GM12878 (cell line): ENCODE data around the gene KRT86. TPM values are rescaled to one million over a fixed set of nuclear protein-coding genes. Genes with fewer than 3 reads are reported as not detected.

ENCODE experiments used
- ATAC-seq: fragments of 200-7000 bp; cut with Tn5 transposase; 3 replicates; pipeline ENCODE4 v1.9.1; 2020; ENCODE audit warnings: mild to moderate bottlenecking, moderate library complexity
- BruUV-seq: library from RNA; stranded (reverse); fragments of 400-500 nt; replicated peaks from 2 replicates; lab custom pipeline; 2021; lab: Mats Ljungman, UMichigan
- CTCF ChIA-PET: fragments of 300-600 bp; sonication (Branson Sonifier 250); formaldehyde crosslinking; extraction: SDS; loops from one replicate; lab custom pipeline; 2021; ENCODE audit warnings: inconsistent platforms; lab: Yijun Ruan, JAX
- POLR2A ChIA-PET: fragments of 350-600 bp; formaldehyde crosslinking; extraction: SDS; loops from one replicate; lab custom pipeline; 2021; ENCODE audit warnings: inconsistent platforms; lab: Charles Lee
- RAD21 ChIA-PET: fragments of 300-600 bp; sonication (Branson Sonifier 250); formaldehyde crosslinking; loops from one replicate; lab custom pipeline; 2023; ENCODE audit warnings: antibody characterized with exemption; ENCODE audit not compliant: unreplicated experiment; lab: Charles Lee
- SMC1A ChIA-PET: fragments of 300-600 bp; sonication (Branson Sonifier 250); formaldehyde crosslinking; loops from one replicate; lab custom pipeline; 2023; ENCODE audit not compliant: unreplicated experiment, uncharacterized antibody; lab: Charles Lee
- DNase-seq: peaks from one replicate; pipeline ENCODE4 v3.0.0-alpha.2; 2011; ENCODE audit warnings: low read depth, low spot score
- FAIRE-seq: peaks from 3 replicates; lab custom pipeline; 2011; peaks lifted over from hg19 to GRCh38; lab: Jason Lieb, UNC
- H2AFZ ChIP-seq: 2 replicates; pipeline ENCODE4 v1.6.0; 2011; ENCODE audit warnings: low read depth, low read length, control low read depth; ENCODE audit not compliant: control insufficient read depth
- H3K27ac ChIP-seq: 2 replicates; pipeline ENCODE4 v1.5.1; 2011; ENCODE audit warnings: control low read depth; ENCODE audit not compliant: control insufficient read depth, insufficient read depth
- H3K27me3 ChIP-seq, 2 experiments: replicated peaks in 1 of 2; 2 replicates each; pipeline versions ENCODE4 v1.6.0 to v1.6.1; 2011; ENCODE audit warnings: low read length in 1 of 2; ENCODE audit not compliant: control insufficient read depth in 2 of 2, insufficient read depth in 2 of 2
- H3K36me3 ChIP-seq, 2 experiments: 2 replicates each; pipeline ENCODE4 v1.5.1; 2011; ENCODE audit warnings: low read length in 1 of 2; ENCODE audit not compliant: control insufficient read depth in 2 of 2, insufficient read depth in 2 of 2
- H3K4me1 ChIP-seq: 2 replicates; pipeline ENCODE4 v1.6.1; 2011; ENCODE audit warnings: mild to moderate bottlenecking, low read length, moderate library complexity, mixed read lengths; ENCODE audit not compliant: control insufficient read depth, insufficient read depth
- H3K4me2 ChIP-seq: 2 replicates; pipeline ENCODE4 v1.6.0; 2011; ENCODE audit warnings: control low read depth; ENCODE audit not compliant: control insufficient read depth, insufficient read depth
- H3K4me3 ChIP-seq: fragments of 200-600 bp; sonication (generic); 2 replicates; pipeline ENCODE4 v1.5.1; 2016
- H3K79me2 ChIP-seq: 2 replicates; pipeline ENCODE4 v1.6.0; 2011; ENCODE audit warnings: low read length; ENCODE audit not compliant: control insufficient read depth, insufficient read depth
- H3K9ac ChIP-seq: 2 replicates; pipeline ENCODE4 v1.8.0; 2011; ENCODE audit warnings: low read length, control low read depth, mixed read lengths; ENCODE audit not compliant: control insufficient read depth, insufficient read depth
- H3K9me3 ChIP-seq: replicated peaks from 3 replicates; pipeline ENCODE4 v1.5.1; 2011; ENCODE audit warnings: mild to moderate bottlenecking, low read length; ENCODE audit not compliant: control insufficient read depth, insufficient read depth
- H4K20me1 ChIP-seq: 2 replicates; pipeline ENCODE4 v1.6.0; 2011; ENCODE audit not compliant: control insufficient read depth, insufficient read depth
- ASH2L ChIP-seq: fragments of 300-600, 200-600 bp; sonication (generic); IDR thresholded peaks from 2 replicates; pipeline ENCODE4 v1.6.1; 2017; ENCODE audit warnings: low read depth, mild to moderate bottlenecking, borderline replicate concordance
- BMI1 ChIP-seq: fragments of 450-650 bp; IDR thresholded peaks from 2 replicates; pipeline ENCODE4 v1.6.1; 2016; ENCODE audit warnings: mild to moderate bottlenecking, moderate library complexity, borderline replicate concordance
- CBFB ChIP-seq: IDR thresholded peaks from 2 replicates; pipeline ENCODE4 v1.6.1; 2016; ENCODE audit warnings: antibody characterized with exemption, low read depth
- CBX3 ChIP-seq: fragments of 200-600 bp; sonication (generic); IDR thresholded peaks from 2 replicates; pipeline ENCODE4 v1.6.1; 2016; ENCODE audit warnings: low read depth, borderline replicate concordance
- CREM ChIP-seq: IDR thresholded peaks from 2 replicates; pipeline ENCODE4 v1.6.1; 2014; ENCODE audit warnings: antibody characterized with exemption, low read depth
- IKZF2 ChIP-seq, 2 experiments: fragments of 450-650 bp; IDR thresholded peaks; 2 replicates each; pipeline ENCODE4 v1.6.1; 2017; ENCODE audit warnings: mild to moderate bottlenecking in 2 of 2, moderate library complexity in 2 of 2
- JUNB ChIP-seq: IDR thresholded peaks from 2 replicates; pipeline ENCODE4 v1.6.1; 2016; ENCODE audit warnings: antibody characterized with exemption, mild to moderate bottlenecking
- NFIC ChIP-seq: IDR thresholded peaks from 2 replicates; pipeline ENCODE4 v1.6.1; 2012; ENCODE audit warnings: low read depth, mild to moderate bottlenecking, inconsistent platforms, low read length, moderate library complexity
- TARDBP ChIP-seq: IDR thresholded peaks from 2 replicates; pipeline ENCODE4 v1.6.1; 2016; ENCODE audit warnings: borderline replicate concordance
- WGBS: methylation state at CpG from one replicate; pipeline ENCODE4 v1.1.6; 2016; ENCODE audit warnings: low lambda C conversion rate; ENCODE audit not compliant: insufficient replicate concordance, insufficient coverage; ENCODE audit errors: missing lambda C conversion rate; 5-methylcytosine and 5-hydroxymethylcytosine counted together
- in situ Hi-C: fragments of 300-500 bp; cut with MboI; formaldehyde crosslinking; loops from 9 replicates; pipeline ENCODE4 v1.14.3; 2018; ENCODE audit warnings: mixed read lengths
- intact Hi-C: fragments of 100-400 bp; cut with micrococcal nuclease; formaldehyde crosslinking; loops from one replicate; pipeline ENCODE4 v1.14.2; 2022; ENCODE audit not compliant: unreplicated experiment
- polyA plus RNA-seq, 11 experiments: library from polyadenylated mRNA; depleted of rRNA in 4 of 11; unstranded in 6 of 11; stranded (reverse) in 5 of 11; fragments of >200 nt; fragmentation: Nextera tagmentation in 4 of 11; fragmentation: Illumina TruSeq in 1 of 11; extraction: Ambion mirVana in 4 of 11; extraction: Trizol in 1 of 11; gene quantifications; 1 replicate in 1 of 11; 2 replicates in 10 of 11; pipeline versions ENCODE4 v1.2.1 to v1.2.3, GENCODE V29; 2011 to 2016; ENCODE audit warnings: inconsistent platforms in 2 of 11, missing spikeins in 2 of 11, low read depth in 1 of 11
- total RNA-seq, 4 experiments: library from RNA; depleted of rRNA in 3 of 4; stranded (reverse); fragments of >200 nt in 3 of 4; fragmentation: Illumina TruSeq in 1 of 4; extraction: Trizol in 1 of 4; gene quantifications; 2 replicates each; pipeline versions ENCODE4 v1.2.1 to v1.2.3, GENCODE V29; 2013 to 2021
- TF ChIP-seq, protein P1 (sequence below): fragments of 450-650 bp; IDR thresholded peaks from 2 replicates; pipeline ENCODE4 v1.6.1; 2016; ENCODE audit warnings: mild to moderate bottlenecking
- TF ChIP-seq, protein P2 (sequence below): fragments of 450-650 bp; IDR thresholded peaks from 2 replicates; pipeline ENCODE4 v1.6.1; 2017; ENCODE audit warnings: mild to moderate bottlenecking, low read depth, inconsistent platforms; ENCODE audit not compliant: poor library complexity, severe bottlenecking
- TF ChIP-seq, protein P3 (sequence below): fragments of 450-650 bp; formaldehyde crosslinking; IDR thresholded peaks from 2 replicates; pipeline ENCODE4 v1.5.0; 2022; ENCODE audit warnings: mild to moderate bottlenecking, missing genetic modification characterization

Gene KRT86
- total and polyA plus RNA-seq, 10 of the 15 experiments (the other 5 are each of a cell fraction or from before 2014, with no cell fraction given), result 0.11 to 0.54 (median 0.18) TPM; not detected in 4

DNA sequence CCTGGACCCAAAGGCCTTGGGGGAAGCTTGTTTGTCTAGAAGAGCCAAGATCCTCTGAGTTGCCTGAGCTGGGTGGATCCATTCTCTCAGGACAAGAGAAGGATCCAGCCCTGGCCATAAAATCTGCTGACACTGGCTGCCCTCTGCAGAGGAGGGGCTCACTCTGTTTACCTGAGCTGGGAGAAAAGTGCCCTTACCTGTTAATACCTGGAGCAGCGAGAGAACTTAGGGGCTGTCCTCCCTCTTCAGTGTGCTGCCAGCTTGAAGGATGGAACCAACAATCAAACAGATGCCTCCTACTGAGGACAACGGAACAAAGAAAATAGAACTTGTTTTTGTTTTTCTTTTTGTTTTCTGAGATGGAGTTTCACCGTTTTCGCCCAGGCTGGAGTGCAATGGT, 48.7 kb upstream of the KRT86 start:
- Histone ChIP-seq H3K4me1 (peaks cover 6% of the 10 kb centered on the region; the same call in 1 of the 2 replicates), H3K9me3 (no peaks in the 10 kb centered on the region), H3K4me2 (no peak overlapping the region), H2AFZ (no peak overlapping the region), H4K20me1 (no peaks in the 10 kb centered on the region), H3K9ac (no peak overlapping the region), H3K79me2 (no peaks in the 10 kb centered on the region), H3K36me3 (no peaks in the 10 kb centered on the region), H3K27ac (no peak overlapping the region), H3K4me3 (no peak overlapping the region), H3K27me3 (peaks cover 3 to 5% of the 10 kb centered on the region in 2 experiments; a peak in 2 of 4 replicates)
- no TSS peak for BruUV-seq
- ChIA-PET POLR2A (no interaction called here), CTCF (interaction anchor here (0.6 to 8.6 kb wide), 4 partner anchors 13 to 54 kb away, joined by 3 to 84 read pairs (median 4); no protein-coding TSS in a partner anchor), RAD21 (interaction anchor here (1.4 kb wide), 1 partner anchor 54 kb away, joined by 4 read pairs; no protein-coding TSS in a partner anchor), SMC1A (interaction anchor here (0.7 to 1.3 kb wide), 2 partner anchors 44 to 84 kb away, joined by 3 to 4 read pairs; no protein-coding TSS in a partner anchor)
- intact Hi-C loops, result no loop called here
- in situ Hi-C loops, result no loop called here
- WGBS, result 17% methylated on average over 4 of the region's 4 CpGs
- DNase-seq (no peak), FAIRE-seq (no peak), ATAC-seq (no peak)
- no peak for TF ChIP-seq ASH2L
- TF ChIP-seq JUNB, result no peak
- TF ChIP-seq, protein P1, sequence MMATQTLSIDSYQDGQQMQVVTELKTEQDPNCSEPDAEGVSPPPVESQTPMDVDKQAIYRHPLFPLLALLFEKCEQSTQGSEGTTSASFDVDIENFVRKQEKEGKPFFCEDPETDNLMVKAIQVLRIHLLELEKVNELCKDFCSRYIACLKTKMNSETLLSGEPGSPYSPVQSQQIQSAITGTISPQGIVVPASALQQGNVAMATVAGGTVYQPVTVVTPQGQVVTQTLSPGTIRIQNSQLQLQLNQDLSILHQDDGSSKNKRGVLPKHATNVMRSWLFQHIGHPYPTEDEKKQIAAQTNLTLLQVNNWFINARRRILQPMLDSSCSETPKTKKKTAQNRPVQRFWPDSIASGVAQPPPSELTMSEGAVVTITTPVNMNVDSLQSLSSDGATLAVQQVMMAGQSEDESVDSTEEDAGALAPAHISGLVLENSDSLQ, result no peak
- no peak for TF ChIP-seq NFIC
- TF ChIP-seq, protein P2, sequence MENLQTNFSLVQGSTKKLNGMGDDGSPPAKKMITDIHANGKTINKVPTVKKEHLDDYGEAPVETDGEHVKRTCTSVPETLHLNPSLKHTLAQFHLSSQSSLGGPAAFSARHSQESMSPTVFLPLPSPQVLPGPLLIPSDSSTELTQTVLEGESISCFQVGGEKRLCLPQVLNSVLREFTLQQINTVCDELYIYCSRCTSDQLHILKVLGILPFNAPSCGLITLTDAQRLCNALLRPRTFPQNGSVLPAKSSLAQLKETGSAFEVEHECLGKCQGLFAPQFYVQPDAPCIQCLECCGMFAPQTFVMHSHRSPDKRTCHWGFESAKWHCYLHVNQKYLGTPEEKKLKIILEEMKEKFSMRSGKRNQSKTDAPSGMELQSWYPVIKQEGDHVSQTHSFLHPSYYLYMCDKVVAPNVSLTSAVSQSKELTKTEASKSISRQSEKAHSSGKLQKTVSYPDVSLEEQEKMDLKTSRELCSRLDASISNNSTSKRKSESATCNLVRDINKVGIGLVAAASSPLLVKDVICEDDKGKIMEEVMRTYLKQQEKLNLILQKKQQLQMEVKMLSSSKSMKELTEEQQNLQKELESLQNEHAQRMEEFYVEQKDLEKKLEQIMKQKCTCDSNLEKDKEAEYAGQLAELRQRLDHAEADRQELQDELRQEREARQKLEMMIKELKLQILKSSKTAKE, result no peak
- TF ChIP-seq TARDBP, result no peak
- no peak for TF ChIP-seq IKZF2 (IDR thresholded peaks at IDR 0.05)
- TF ChIP-seq, protein P3, sequence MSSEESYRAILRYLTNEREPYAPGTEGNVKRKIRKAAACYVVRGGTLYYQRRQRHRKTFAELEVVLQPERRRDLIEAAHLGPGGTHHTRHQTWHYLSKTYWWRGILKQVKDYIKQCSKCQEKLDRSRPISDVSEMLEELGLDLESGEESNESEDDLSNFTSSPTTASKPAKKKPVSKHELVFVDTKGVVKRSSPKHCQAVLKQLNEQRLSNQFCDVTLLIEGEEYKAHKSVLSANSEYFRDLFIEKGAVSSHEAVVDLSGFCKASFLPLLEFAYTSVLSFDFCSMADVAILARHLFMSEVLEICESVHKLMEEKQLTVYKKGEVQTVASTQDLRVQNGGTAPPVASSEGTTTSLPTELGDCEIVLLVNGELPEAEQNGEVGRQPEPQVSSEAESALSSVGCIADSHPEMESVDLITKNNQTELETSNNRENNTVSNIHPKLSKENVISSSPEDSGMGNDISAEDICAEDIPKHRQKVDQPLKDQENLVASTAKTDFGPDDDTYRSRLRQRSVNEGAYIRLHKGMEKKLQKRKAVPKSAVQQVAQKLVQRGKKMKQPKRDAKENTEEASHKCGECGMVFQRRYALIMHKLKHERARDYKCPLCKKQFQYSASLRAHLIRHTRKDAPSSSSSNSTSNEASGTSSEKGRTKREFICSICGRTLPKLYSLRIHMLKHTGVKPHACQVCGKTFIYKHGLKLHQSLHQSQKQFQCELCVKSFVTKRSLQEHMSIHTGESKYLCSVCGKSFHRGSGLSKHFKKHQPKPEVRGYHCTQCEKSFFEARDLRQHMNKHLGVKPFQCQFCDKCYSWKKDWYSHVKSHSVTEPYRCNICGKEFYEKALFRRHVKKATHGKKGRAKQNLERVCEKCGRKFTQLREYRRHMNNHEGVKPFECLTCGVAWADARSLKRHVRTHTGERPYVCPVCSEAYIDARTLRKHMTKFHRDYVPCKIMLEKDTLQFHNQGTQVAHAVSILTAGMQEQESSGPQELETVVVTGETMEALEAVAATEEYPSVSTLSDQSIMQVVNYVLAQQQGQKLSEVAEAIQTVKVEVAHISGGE (CRISPR knock-in tag), result no peak
- no peak for TF ChIP-seq BMI1
- TF ChIP-seq CBX3, result no peak
- TF ChIP-seq CREM, result no peak
- no peak for TF ChIP-seq CBFB
